D721Med (cell line): ENCODE results near the gene LGI4.
A peak's percentile ranks its signal among the peaks of the same experiment; 100 is the strongest.

Source experiments
- DNase-seq: peaks from one replicate; pipeline ENCODE4 v3.0.0; 2011; ENCODE audit warnings: low spot score; ENCODE audit not compliant: insufficient read length
- FAIRE-seq: peaks from 2 replicates; lab custom pipeline; 2011; peaks lifted over from hg19 to GRCh38; lab: Jason Lieb, UNC
- CTCF ChIP-seq: IDR thresholded peaks from 2 replicates; pipeline ENCODE4 v1.5.1; 2012; ENCODE audit warnings: mild to moderate bottlenecking, control low read depth; ENCODE audit not compliant: insufficient read depth; ENCODE audit errors: missing control alignments

Gene LGI4

DNA sequence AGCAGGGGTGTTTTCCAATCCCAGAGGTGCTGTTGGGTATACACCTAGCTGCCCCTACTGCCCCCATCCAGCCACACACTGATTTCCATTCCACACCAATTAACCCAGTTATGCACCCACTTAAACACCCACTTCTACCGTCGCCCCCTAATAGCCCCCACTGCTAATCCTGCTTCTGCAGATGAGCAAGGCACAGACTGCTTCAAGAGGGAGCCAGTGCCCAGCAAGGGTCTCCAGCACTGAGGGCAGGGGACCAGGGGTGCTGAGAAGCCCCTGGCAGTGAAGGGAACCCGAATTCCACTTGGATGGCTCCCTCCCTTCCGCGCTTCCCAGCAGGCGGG lies 9.4 kb upstream of the LGI4 start:
- no peak for FAIRE-seq
- TF ChIP-seq CTCF = no peak
- no peak for DNase-seq

- no peak for FAIRE-seq
- no peak for DNase-seq
- no peak for TF ChIP-seq CTCF
Observed at GRCh38 chr19:35143818-35144217, 9.0 kb upstream of the LGI4 start.

DNA sequence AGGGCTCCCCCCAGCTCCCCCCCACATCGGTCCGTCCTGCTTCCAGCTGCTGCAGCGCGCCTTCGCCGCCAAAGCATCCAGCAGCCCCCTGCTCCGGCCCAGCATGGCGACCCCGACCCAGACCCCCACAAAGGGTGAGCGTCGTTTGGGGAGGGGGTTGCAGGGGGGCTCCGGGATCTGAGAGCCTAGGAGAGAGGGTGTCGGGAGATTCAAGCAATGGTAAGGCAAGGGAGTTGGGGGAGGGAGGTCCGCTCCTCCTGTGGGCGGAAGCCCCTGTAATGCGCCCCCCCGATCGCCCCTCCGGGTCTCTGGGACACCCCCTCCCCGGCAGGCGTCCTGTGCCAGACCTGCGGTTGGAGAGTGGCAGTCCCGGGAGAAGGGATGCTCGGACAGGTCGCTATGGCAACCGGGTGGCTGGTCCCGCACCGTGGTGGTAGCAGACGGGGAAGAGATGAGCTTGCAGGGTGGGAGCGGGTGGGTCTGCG lies 8.4 kb upstream of the LGI4 start, which contains the start of gene FXYD7:
TSS of gene FXYD7 (plus strand) at position 25 of the 485 bp plus-strand sequence. CDS start at position 104, 79 bp downstream.
- DNase-seq = no peak
- FAIRE-seq = no peak
- TF ChIP-seq CTCF = no peak

- TF ChIP-seq CTCF = peak; percentile 28
- no peak for FAIRE-seq
Observed at GRCh38 chr19:35142606-35143230, 7.9 kb upstream of the LGI4 start.

GRCh38 chr19:35141837-35142605 lies 7.2 kb upstream of the LGI4 start:
- FAIRE-seq (no peak), DNase-seq (no peak)
- no peak for TF ChIP-seq CTCF

More at GRCh38 chr19:35142606-35143230, 7.9 kb upstream of the LGI4 start:
- DNase-seq = peak; percentile 69

GRCh38 chr19:35140962-35141836 lies 6.3 kb upstream of the LGI4 start:
- DNase-seq = peak; percentile 96
- peak; percentile 45 for TF ChIP-seq CTCF
- no peak for FAIRE-seq
